Bronchial epithelial cell (primary cell): Measurements from ENCODE around the gene RBM25. TPM values are rescaled to one million over a fixed set of nuclear protein-coding genes. Genes with fewer than 3 reads are reported as not detected.
"Not testable (repeated sequence)": the region's sequence is repeated elsewhere in the genome, so short reads cannot be mapped to it uniquely, and the experiment has no call there.

ENCODE experiments used
- DNase-seq: peaks from one replicate; pipeline ENCODE4 v3.0.0-alpha.2; 2010; ENCODE audit warnings: low read depth
- FAIRE-seq: peaks from 2 replicates; lab custom pipeline; 2011; peaks lifted over from hg19 to GRCh38; lab: Jason Lieb, UNC
- H3K27me3 ChIP-seq: 2 replicates; pipeline ENCODE4 v1.5.1; 2011; ENCODE audit warnings: low read length; ENCODE audit not compliant: control insufficient read depth, insufficient read depth
- H3K36me3 ChIP-seq: 2 replicates; pipeline ENCODE4 v1.5.1; 2011; ENCODE audit warnings: low read length; ENCODE audit not compliant: control insufficient read depth, insufficient read depth
- H3K4me3 ChIP-seq: 2 replicates; pipeline ENCODE4 v1.5.1; 2011; ENCODE audit warnings: mild to moderate bottlenecking, low read depth, low read length, control low read depth
- CTCF ChIP-seq: IDR thresholded peaks from 2 replicates; pipeline ENCODE4 v1.5.1; 2011; ENCODE audit warnings: mild to moderate bottlenecking, moderate library complexity, low read length, control low read depth, inconsistent platforms; ENCODE audit not compliant: insufficient read depth, severe bottlenecking
- total RNA-seq: library from RNA; depleted of rRNA; stranded (reverse); fragments of >200 nt; gene quantifications from 2 replicates; pipeline ENCODE4 v1.2.1, GENCODE V29; 2014

Gene RBM25
- total RNA-seq, 1 donor from 2014 or later: 20.5 TPM

GRCh38 chr14:73167727-73168126, 109.4 kb downstream of the RBM25 start:
- DNase-seq: no peak
- no peak overlapping the region for H3K4me3 ChIP-seq
- H3K27me3 ChIP-seq: no peaks in the 10 kb centered on the region
- peaks cover 21% of the 10 kb centered on the region for H3K36me3 ChIP-seq
- no peak for FAIRE-seq
- TF ChIP-seq CTCF: no peak

GRCh38 chr14:73168274-73168673, 109.9 kb downstream of the RBM25 start:
- Histone ChIP-seq H3K27me3 (no peaks in the 10 kb centered on the region), H3K4me3 (no peak overlapping the region), H3K36me3 (peaks cover 21% of the 10 kb centered on the region)
- DNase-seq: no peak
- TF ChIP-seq CTCF: no peak
- FAIRE-seq: no peak

- H3K36me3 ChIP-seq: peaks cover 21% of the 10 kb centered on the region
- H3K4me3 ChIP-seq: no peak overlapping the region
- TF ChIP-seq CTCF: no peak
- FAIRE-seq (no peak), DNase-seq (no peak)
- H3K27me3 ChIP-seq: no peaks in the 10 kb centered on the region
These were observed 110.4 kb downstream of the RBM25 start for GRCh38 chr14:73168691-73169090.

- DNase-seq, H3K4me3 ChIP-seq, FAIRE-seq, H3K27me3 ChIP-seq: not testable (repeated sequence)
- peaks cover 26% of the 10 kb centered on the region for H3K36me3 ChIP-seq
These were observed 111.5 kb downstream of the RBM25 start for GRCh38 chr14:73169855-73170254.

- DNase-seq (no peak), FAIRE-seq (no peak)
- Histone ChIP-seq H3K4me3 (no peak overlapping the region), H3K36me3 (peaks cover 25% of the 10 kb centered on the region), H3K27me3 (no peaks in the 10 kb centered on the region)
- TF ChIP-seq CTCF: no peak
These were observed 112.4 kb downstream of the RBM25 start for GRCh38 chr14:73170686-73171085.

- H3K36me3 ChIP-seq: peaks cover 26% of the 10 kb centered on the region
- H3K27me3 ChIP-seq: no peaks in the 10 kb centered on the region
- no peak for TF ChIP-seq CTCF
- no peak for FAIRE-seq
- H3K4me3 ChIP-seq: no peak overlapping the region
- DNase-seq: no peak
These were observed 114.2 kb downstream of the RBM25 start for GRCh38 chr14:73172500-73172899.
